GM21825 (cell line): ENCODE data around the gene SCYGR1.
"Not testable (repeated sequence)": the region's sequence is repeated elsewhere in the genome, so short reads cannot be mapped to it uniquely, and the experiment has no call there.

Source experiments
- ATAC-seq: cut with Tn5 transposase; IDR thresholded peaks from one replicate; pipeline ENCODE4 v1.9.1; 2021; ENCODE audit warnings: mild to moderate bottlenecking, moderate library complexity; ENCODE audit not compliant: unreplicated experiment

Gene SCYGR1

DNA sequence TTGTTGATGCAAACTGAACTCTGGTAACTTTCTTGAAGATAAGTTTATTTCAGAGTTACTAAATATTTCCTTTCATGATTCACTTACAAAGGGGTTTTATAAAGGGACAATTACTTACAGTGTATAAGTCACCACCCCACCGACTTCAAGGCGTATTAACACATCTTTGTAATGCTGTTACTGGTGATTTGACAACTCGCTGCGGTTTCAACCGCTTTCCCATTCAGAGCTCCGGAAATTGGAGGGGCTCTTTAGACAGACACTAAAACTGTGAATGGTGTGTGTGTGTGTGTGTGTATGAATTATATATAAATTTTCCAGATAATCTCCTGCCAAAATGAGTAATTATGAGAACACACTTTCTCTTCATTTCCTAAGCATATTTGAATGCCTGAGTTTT is 13.6 kb downstream of the SCYGR1 start:
- no peak for ATAC-seq

DNA sequence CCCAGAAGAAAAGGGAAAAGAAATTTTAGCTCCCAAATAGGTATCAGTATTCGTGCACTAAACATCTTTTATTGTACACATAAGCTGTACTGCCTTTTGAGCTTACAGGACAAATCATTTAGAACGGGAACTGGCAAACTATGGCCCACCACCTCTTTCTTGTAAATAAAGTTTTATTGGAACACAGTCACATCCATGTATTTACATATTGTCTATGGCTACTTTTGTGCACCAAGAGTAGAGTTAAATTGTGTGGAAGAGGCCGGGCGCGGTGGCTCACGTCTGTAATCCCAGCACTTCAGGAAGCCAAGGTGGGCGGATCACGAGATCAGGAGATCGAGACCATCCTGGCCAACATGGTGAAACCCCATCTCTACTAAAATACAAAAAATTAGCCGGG is 14.4 kb downstream of the SCYGR1 start:
- ATAC-seq: no peak

DNA sequence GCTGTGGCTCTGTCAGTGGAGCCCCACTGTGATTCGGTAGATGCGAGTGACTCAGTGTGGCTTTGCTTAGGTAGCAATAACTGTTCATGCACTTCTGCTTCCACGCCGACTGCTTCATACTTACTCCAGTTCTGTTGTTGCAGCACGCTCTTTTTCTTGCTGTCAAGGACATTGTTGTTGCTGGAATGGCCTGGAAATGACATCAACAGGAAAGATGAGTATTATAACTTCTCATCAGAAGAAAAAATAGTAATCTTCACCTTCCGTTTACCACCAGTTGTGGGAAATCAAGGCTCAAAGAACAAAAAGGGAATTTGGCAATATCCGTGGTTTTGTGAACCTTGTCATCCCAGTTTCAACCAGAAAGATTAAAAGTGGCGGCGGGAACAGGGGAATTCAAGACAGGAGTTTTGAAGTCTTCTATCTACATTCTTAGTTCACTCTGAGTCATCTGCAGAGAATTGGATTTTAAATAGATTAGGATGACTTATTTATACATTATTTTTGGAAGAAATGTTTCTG is 16.9 kb downstream of the SCYGR1 start:
- no peak for ATAC-seq

DNA sequence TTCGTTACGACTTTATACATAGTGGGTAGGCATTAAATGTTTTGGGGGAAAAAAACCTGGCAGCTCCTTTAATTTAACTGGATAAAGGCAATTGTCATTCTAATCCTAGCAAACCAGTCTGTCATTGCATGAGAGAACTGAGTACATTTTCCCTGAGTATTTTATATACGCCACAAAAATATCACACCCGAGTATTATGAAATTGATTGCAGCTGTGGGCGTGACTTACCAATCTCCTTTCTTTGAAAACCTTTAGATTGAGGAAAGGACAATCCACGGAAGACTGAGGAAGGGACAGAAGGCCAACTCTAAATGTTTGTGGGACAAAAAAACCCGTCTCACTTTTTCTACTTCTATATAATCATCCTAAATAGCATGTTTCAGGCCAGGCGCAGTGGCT is 17.7 kb downstream of the SCYGR1 start:
- ATAC-seq: no peak

DNA sequence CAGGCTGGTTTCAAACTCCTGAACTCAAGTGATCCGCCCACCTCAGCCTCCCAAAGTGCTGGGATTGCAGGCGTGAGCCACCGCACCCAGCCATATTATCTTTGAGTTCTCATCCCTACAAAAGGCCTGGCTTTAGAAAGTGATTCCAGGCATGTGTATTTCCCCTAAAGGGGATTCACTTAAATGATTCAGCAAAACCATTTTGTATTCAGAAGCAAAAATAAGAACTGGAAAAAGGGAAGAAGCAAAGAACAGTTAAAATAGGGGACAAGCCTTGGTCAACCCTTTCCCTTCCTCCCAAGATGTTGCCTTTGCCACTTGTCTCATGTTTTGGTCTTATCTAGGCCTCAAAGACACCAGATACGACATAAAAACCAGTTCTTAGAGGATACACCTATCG is 19.2 kb downstream of the SCYGR1 start:
- ATAC-seq: no peak

DNA sequence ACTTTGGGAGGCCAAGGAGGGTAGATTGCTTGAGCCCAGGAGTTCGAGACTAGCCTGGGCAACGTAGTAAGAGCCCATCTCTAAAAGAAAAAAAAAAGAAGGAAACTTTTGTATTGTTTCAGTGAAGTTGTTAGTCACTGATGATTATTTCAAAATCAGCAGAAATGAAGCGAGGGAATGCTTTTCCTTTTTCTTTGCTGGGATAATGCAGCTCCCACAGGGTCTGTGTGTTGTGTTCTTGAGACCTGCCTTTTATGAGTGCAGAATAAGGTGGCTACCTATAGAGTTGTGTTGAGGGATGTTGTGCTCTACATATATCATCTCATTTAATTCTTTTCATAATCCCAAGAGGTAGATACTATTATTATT is 20.3 kb downstream of the SCYGR1 start:
- ATAC-seq: no peak

DNA sequence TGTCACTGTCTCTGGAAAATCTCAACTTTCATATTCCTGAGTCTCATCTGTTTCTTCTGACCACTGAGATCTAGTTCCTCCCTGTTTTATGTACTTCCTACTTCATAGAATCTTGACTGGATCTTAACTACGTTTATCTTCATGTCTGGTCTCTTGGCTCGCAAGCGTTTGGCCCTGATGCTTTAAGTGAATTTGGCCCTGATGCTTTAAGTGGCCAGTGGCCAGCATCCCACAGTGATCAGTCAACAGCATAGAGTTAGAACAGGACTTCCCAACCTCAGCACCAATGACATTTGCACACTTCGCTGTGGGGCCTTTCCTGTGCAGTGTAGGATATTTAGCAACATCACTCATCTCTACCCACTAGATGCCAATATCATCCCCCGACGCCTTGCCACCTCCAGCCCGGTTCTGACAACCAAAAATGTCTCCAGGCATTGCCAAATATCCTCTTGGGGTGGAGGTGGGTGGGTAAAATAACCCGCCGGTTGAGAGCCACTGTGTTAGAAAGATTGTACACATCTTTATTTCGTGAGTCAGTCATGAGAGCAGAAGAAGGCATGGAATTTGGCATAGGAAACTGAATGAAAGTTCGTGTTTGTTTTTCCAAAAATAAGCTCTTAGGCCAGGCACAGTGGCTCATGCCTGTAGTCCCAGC is 20.9 kb downstream of the SCYGR1 start:
- no peak for ATAC-seq

DNA sequence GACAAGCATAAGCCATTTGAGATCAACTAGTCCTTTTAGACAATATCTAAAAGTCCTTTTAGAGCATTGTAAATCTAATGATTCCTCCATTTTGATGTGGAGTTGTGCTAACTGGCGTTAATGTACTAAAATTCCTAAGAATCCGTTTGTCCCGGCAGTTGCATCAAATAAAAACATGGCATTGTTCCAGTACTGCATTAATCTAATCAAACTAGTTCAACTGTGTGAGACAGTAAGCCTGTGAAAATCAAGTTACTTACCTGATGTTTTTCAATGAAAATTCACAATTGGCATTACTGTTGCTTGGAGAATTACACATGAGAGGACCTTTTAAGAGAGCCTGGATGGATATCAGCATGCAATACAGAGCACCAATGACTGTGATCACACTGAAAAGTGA is 21.9 kb downstream of the SCYGR1 start:
- no peak for ATAC-seq

DNA sequence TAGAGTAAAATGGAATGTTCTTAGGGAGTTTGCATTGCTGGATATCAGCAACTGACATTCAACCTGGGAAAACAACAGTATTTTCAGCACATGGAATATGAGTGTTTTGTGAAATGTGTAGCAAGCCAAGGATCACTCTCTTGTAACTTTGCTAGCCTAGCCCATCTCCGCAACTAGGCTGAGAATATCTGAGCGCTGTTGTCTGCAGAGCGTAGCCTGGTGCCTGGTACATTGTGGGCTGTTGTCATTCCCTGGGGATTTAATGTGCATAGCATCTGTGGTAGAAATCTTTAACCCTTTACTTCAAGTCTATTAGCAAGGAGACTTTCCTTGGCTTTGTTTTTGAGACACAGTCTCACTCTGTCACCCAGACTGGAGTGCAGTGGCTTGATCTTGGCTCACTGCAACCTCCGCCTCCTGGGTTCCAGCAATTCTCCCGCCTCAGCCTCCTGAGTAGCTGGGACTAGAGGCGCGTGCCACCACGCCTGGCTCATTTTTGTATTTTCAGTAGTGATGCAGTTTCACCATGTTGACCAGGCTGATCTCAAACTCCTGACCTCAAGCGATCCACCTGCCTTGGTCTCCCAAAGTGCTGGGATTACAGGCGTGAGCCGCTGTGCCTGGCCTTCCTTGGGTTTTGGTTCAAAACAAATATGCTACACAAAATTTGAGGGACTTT is 23.0 kb downstream of the SCYGR1 start:
- ATAC-seq: not testable (repeated sequence)

DNA sequence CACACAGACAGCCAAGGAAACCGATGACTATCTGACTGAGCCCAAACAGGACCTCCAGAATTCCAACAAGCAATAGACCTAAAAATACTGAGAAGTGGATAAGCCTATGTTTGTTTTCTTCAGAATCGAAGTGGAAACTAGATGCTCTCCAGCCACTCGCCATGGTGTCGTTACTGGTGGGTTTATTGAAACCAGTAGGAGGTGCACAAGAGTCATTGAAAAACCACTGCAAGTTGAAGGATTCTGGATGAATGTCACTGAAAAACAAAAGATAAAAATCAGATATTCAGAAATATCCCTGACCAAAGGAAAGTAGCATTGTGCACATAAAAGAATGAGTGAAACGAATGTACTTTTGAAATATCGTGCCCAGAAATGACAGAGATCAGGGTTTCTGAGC is 24.0 kb downstream of the SCYGR1 start:
- ATAC-seq: no peak

DNA sequence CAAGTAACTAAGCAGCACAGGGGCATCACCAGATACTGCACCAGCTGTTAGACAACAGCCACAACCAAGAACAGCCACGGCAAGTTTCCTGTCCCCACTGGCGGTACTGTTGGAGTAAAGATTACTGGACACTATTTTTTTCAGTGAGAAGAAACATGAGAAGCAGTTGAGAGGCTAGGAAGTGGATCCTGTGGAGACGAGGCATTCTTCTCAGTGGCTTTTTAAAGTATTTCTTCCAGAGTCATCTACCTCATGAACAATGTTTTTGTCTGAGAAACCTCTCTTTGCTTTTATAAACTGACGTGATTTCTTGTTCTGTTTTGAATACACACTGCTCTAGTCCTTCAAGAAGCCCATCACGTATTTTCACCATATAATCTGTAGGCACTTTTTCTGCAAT is 27.4 kb downstream of the SCYGR1 start:
- no peak for ATAC-seq

DNA sequence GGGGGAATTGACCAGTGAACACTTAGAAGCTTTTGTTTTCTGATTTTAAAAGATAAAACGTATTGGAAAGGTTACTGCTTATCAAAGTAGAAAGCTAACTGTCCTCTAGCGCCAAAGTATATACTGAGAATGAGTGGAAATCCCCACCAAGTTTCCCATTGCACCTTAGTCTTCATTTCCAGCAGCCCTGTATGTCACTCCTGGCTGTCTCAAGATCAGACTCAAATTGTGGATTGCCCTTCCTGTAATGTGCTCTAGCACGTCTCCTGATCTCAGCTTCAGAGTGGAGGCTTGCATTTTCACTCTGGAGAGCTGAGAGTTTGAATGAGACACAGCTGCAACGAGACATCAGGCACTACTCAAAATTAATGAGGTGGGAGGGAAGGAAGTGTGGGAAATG is 36.1 kb downstream of the SCYGR1 start:
- ATAC-seq: no peak

DNA sequence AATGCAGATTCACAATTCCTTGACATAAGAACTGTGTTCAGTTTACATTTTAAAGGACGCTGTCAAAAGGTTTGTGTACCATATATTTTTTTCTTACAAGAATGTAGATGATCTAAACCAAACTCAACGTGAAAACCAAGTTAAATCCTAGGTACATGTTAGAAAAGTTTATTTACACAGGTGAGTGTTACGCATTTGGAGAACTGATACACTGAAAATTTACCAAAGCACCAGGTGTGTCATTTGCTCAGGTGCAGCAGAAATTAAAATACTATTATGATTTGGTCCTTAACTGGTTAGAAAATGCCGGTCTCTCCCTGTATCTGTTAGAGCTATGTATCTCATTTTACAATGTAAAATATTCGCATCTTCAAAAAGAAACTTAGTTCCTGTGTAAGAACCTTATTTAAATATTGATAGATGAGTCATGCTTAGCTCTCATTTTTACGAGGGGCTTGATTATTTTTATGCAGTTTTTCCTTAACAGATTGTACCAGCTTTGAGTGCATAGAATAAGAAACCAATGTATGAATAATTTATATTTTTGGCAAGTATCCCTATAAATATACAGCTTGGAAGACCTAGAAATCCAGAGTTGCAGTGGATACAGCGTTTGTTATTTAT is 37.6 kb downstream of the SCYGR1 start:
- ATAC-seq: no peak

DNA sequence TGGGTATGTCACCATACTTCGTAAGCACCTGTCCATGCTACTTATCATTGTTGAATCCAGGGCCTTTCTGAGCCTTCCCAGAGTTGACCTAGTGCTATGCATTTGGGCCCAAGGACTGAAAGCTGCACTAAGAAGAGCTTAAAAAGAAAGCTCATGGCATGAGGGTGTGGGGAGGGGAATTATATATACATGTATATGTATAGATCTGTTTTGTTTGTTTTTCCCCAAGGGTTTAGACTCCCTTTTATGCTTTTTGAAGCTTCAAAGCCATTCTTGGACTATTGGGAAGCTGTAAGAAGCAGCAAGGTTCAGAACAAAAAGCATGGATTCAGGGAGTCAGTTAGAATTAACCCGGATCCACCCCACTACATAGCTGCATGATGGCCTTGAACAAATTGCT is 39.4 kb downstream of the SCYGR1 start:
- ATAC-seq: no peak

DNA sequence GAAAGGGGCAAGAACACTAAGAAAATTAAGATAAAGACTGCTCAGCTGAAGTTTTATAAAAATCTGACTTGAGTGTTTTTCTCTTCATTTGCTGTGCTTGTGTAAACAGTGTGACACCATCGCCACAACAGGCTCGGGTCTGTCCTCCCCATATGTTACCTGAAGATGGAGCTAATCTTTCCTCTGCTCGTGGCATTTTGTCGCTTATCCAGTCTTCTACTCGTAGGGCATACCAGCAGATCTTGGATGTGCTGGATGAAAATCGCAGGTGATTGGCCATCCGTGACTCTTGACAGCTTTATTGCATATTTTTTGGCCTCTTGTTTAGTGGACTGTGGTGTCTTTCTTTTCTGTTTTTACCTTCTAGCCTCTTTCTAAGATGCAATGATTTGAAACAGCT is 40.6 kb downstream of the SCYGR1 start:
- no peak for ATAC-seq

DNA sequence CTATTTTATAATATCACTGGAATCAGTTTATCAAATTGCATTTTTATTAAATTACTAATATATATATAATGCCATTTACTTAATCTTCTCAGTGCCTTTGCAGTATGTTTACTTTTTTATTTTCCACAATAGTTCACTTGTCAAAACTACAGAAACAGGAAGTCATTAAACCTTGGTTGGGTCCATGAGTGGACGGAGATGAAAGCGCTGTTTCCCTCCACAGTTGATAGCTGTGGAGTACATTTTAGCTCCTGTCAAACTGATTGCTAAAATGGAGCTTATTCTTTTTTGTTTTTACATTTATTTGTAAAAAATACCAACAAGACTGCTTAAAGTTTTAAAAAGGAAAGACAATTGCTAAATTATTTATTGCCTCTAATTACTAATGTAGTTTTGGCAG is 43.5 kb downstream of the SCYGR1 start:
- ATAC-seq: no peak

DNA sequence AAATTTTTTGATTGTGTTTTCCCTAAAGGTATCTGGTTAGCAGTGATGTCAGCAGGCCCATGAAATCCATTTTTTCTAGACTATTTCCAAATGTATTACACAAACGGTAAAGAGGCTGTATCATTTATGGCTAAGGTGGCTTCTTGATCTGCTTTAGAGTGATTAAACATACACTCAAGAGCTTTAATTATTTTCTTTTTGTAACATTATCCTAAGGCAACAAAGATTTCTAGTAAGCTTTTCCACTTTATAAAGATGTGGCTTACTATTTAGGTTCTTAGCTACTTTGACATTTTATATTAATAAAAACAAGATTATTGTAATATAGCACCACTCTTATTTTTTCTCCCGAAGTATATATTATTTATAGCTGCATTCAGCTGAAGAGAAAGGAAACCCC is 46.2 kb downstream of the SCYGR1 start:
- ATAC-seq: no peak

DNA sequence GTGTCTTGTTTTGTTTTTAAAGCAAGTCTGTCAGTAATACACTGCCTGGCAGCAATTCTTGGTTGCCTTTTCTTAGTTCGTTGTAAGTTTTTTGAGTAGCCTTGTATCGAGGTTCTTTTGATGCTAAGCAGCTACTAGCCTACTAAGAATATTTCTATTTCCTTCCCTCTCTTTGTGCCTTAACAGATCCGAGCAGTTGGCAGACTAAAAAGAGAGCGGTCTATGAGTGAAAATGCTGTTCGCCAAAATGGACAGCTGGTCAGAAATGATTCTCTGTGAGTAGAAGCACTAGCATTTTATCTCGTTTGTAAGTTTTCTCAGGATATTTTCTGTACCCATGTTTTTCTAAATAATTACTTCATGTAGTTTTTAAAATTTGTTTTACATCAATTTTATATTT is 47.6 kb downstream of the SCYGR1 start:
- ATAC-seq: no peak

DNA sequence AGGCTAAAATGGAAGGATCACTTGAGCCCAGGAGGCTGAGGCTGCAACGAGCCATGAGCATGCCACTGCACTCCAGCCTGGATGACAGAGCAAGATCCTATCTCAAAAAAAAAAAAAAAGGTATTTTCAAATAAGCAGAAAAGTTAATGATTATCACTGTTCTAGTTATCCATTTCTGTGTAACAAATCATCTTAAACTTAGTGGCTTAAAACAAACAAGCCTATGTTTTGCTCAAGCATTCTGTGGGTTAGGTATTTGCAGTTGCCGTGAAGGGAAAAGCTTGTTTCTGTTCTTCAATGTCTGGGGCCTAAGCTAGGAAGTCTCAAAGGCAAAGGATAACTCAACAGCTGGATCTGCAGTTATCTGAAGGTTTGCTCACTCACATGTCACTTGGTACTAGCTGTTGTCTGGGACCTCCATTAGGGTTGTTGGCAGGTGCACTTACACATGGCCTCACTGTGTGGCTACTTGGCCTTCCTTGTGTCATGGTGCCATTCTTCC is 48.6 kb downstream of the SCYGR1 start:
- ATAC-seq: no peak
